ENCODE results near the gene ZDHHC19.
"Not testable (repeated sequence)": the region's sequence is repeated elsewhere in the genome, so short reads cannot be mapped to it uniquely, and the experiment has no call there.

ZDHHC19 gene

DNA sequence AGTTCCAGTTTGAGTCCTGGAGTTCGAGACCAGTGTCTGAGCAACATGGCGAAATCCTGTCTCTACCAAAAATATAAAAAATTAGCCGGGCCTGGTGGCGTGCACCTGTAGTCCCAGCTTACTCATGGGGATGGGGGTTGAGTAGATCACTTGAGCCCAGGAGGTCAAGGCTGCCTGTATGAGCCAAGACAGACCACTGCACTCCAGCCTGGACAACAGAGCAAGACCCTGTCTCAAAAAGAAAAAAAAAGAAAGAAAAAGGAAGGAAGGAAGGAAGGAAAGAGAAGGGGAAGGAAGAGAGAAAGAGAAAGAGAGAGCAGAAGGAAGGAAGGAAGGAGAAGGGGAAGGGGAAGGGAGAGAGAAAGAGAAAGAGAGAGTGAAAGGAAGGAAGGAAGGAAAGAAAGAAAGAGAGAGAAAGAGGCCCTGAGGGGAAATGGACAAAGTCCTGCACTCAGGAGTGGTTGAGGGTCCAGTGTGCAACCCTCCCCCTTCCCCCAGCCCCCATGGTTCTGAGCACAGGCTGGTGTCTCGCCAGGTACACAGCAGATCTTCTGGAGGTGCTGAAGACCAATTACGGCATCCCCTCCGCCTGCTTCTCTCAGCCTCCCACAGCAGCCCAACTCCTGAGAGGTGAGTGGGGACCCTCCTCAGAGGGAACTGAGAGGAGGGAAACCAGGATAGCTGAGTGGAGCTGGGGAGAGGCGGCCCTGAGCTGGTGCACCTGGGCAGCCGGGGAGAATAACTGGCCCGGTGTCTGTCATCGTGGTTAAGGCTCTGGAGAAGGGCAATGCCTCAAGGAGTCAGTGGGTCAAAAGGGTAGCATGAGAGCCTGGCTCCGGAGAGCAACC lies 6.3 kb upstream of the ZDHHC19 start:
- TF ChIP-seq, protein P1, sequence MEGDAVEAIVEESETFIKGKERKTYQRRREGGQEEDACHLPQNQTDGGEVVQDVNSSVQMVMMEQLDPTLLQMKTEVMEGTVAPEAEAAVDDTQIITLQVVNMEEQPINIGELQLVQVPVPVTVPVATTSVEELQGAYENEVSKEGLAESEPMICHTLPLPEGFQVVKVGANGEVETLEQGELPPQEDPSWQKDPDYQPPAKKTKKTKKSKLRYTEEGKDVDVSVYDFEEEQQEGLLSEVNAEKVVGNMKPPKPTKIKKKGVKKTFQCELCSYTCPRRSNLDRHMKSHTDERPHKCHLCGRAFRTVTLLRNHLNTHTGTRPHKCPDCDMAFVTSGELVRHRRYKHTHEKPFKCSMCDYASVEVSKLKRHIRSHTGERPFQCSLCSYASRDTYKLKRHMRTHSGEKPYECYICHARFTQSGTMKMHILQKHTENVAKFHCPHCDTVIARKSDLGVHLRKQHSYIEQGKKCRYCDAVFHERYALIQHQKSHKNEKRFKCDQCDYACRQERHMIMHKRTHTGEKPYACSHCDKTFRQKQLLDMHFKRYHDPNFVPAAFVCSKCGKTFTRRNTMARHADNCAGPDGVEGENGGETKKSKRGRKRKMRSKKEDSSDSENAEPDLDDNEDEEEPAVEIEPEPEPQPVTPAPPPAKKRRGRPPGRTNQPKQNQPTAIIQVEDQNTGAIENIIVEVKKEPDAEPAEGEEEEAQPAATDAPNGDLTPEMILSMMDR (IDR thresholded peaks at IDR 0.05; ENCODE audit: borderline replicate concordance, insufficient read depth, low read depth, low read length), result no peak
- no peak overlapping the region for H3K4me3 ChIP-seq (ENCODE audit: low read depth, low read length)

DNA sequence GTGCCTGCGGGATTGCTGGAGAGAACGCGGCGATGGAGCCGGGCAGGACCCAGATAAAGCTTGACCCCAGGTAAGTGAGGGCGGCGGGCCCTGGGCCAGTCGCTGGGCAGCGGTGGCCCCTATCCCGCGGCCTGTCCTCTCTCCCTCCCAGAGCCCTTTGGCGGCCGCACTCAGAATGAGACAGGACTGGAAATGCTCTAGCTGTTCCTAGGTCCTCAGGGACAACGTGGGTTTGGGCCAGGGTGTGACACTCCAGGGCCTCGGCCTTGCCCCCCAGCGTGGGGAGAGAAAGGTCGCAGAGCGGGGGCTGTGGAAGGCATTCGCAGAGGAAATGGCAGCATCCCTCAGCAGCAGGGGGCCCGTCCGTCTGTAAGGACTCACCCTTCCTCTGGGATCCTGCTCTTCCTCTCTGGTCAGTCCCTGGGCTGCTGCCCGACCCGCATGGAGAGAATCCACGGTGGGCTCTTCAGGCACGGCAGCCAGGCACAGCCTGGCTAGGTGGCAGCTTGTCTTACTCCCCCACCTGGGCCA lies 5.5 kb upstream of the ZDHHC19 start:
- TF ChIP-seq, protein P1 (IDR thresholded peaks at IDR 0.05; ENCODE audit: borderline replicate concordance, insufficient read depth, low read depth, low read length), result no peak
- H3K4me3 ChIP-seq (ENCODE audit: low read depth, low read length), result no peak overlapping the region

DNA sequence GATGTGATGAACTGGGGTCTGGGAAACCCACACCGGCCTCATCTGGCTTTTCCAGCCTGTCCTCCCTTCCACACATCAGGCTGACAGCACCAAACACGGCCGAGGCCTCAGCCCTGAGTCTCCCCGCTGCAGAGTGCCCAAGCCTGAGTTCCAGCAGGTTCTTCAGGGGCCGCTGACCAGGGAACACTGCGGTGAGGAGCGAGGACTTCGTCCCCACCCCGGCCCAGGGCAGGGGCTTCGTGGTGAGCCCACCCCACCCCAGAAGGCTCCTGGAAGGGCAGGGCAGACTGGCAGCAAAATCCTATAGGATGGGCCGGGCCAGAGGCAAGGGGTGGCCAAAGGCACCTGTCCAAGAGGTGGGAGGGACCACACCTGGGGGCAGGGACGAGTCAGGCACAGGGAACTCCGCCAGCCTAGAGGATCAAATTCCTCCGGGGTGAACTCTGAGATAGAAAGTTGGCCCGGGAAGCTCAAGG lies 4.9 kb upstream of the ZDHHC19 start, which contains the start of gene SLC51A:
TSS of gene SLC51A (plus strand) at position 446 of the 476 bp plus-strand sequence. CDS start 179 bp downstream, outside the sequence.
- H3K4me3 ChIP-seq (ENCODE audit: low read depth, low read length), result no peak within 1 kb of the TSS
- TF ChIP-seq, protein P1 (IDR thresholded peaks at IDR 0.05; ENCODE audit: borderline replicate concordance, insufficient read depth, low read depth, low read length), result no peak

DNA sequence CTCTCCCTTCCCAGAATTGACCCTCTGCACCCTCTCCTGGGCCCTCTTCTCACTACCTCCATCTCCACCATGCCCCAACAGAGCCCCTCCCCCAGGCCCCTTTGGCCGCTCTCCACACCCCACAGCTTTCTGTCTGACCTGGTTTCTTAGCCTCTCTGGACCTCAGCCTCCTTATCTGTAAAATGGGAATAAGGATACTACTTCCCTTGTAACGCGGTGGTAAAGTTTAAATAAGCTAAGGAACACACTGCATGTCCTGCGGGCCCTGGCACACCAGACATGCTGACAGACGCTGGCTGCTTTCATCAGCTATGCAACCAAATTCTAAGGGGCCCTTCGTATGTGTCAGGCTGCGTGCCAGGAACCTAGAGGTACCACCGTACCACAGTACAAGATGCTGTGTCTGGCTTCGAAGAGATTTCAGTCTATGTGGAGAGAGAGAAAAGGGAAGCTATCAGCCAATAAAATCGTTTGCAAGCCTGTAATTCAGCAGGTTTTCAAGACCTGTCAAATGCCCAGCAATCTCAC lies 4.4 kb upstream of the ZDHHC19 start:
- TF ChIP-seq, protein P1 (IDR thresholded peaks at IDR 0.05; ENCODE audit: borderline replicate concordance, insufficient read depth, low read depth, low read length), result no peak
- no peak overlapping the region for H3K4me3 ChIP-seq (ENCODE audit: low read depth, low read length)

DNA sequence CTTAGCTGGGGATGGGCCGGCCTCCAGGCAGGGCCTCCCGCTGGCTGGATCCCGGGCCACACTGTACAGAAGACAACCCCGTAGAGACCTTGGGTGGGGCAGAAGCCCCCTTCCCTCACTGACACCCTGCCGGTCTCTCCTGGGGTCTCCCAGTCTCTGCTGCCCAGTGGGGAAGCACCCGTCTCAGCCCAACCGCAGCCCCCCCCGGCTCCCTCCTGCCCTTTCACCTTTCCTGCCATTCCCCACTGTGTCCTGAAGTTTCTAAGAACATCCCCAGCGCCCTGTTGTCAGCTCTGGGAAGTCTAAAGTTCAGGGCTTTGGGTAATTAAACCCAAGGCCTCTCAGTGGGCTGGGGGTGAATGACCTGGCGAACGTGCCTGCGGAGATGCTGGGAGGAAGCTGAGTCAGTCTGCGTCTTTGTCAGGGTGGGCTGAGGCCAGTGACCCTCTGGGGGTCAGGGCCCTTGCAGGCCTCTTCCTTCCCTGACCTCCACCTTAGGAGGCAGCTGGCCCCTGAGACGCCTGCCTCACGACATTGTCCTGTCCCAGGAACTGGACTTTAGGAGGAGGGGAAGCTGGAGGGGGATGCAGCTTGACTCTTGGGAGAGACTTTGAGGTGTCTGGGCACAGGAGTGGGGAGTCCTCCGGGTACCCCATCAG lies 3.7 kb upstream of the ZDHHC19 start:
- TF ChIP-seq, protein P1 (IDR thresholded peaks at IDR 0.05; ENCODE audit: borderline replicate concordance, insufficient read depth, low read depth, low read length), result no peak
- H3K4me3 ChIP-seq (ENCODE audit: low read depth, low read length), result no peak overlapping the region

DNA sequence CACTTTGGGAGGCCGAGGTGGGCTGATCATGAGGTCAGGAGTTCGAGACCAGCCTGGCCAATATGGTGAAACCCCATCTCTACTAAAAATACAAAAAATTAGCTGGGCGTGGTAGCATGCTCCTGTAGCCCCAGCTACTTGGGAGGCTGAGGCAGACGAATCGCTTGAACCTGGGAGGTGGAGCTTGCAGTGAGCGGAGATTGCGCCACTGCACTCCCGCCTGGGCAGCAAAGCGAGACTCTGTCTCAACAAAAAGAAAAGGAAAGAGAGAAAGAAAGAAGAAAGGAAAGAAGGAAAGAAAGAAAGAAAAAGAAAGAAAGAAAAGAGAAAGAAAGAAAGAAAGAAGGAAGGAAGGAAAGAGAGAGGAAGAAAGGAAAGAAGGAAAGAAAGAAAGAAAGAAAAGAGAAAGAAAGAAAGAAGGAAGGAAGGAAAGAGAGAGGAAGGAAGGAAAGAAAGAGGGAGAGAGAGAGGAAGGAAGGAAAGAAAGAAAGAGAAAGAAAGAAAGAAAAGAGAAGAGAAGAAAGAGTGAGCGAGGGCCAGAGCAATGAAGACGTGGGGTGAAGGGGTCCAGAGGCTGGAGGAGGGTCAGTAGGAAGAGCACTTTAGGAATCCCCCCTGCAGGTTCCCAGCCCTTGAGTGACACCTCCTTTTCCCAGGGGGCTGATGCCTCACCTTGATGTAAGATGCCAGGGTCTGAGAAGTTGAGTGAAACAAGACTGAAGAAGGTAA lies 1.1 kb downstream of the ZDHHC19 start:
- not testable (repeated sequence) for H3K4me3 ChIP-seq (ENCODE audit: low read depth, low read length)
